ENCODE results near the gene FAM162A.

The FAM162A gene

DNA sequence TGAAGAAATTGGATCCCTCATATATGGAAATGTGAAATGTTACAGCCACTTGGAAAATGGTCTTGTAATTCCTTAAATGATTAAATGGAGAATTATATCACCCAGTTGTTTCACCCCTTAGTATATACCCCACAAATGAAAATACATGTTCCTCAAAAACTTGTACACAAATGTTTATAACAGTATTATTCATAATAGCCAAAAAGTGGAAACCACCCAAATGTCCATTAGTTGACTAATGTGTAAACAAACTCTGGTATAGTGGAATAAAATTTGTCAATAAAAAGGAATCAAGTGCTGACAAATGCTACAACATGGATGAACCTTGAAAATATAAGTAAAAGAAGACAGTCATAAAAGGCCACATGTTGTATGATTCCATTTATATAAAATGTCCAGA lies 12.5 kb downstream of the FAM162A start:
- TF ChIP-seq POLR2AphosphoS5 (IDR thresholded peaks at IDR 0.05; ENCODE audit: low read depth, low read length) (no peak), SIN3A (IDR thresholded peaks at IDR 0.05; ENCODE audit: borderline replicate concordance, insufficient read depth, low read length) (no peak), FOXP2 (optimal IDR thresholded peaks at IDR 0.05; ENCODE audit: borderline replicate concordance, extremely low read depth, extremely low read length, insufficient read depth) (no peak), TAF1 (IDR thresholded peaks at IDR 0.05; ENCODE audit: borderline replicate concordance, insufficient read depth, low read length) (no peak)
- TF ChIP-seq, protein P1, sequence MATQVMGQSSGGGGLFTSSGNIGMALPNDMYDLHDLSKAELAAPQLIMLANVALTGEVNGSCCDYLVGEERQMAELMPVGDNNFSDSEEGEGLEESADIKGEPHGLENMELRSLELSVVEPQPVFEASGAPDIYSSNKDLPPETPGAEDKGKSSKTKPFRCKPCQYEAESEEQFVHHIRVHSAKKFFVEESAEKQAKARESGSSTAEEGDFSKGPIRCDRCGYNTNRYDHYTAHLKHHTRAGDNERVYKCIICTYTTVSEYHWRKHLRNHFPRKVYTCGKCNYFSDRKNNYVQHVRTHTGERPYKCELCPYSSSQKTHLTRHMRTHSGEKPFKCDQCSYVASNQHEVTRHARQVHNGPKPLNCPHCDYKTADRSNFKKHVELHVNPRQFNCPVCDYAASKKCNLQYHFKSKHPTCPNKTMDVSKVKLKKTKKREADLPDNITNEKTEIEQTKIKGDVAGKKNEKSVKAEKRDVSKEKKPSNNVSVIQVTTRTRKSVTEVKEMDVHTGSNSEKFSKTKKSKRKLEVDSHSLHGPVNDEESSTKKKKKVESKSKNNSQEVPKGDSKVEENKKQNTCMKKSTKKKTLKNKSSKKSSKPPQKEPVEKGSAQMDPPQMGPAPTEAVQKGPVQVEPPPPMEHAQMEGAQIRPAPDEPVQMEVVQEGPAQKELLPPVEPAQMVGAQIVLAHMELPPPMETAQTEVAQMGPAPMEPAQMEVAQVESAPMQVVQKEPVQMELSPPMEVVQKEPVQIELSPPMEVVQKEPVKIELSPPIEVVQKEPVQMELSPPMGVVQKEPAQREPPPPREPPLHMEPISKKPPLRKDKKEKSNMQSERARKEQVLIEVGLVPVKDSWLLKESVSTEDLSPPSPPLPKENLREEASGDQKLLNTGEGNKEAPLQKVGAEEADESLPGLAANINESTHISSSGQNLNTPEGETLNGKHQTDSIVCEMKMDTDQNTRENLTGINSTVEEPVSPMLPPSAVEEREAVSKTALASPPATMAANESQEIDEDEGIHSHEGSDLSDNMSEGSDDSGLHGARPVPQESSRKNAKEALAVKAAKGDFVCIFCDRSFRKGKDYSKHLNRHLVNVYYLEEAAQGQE (IDR thresholded peaks at IDR 0.05; ENCODE audit: insufficient read depth in 1 of 2, low read depth in 2 of 2, low read length in 2 of 2): no peak

DNA sequence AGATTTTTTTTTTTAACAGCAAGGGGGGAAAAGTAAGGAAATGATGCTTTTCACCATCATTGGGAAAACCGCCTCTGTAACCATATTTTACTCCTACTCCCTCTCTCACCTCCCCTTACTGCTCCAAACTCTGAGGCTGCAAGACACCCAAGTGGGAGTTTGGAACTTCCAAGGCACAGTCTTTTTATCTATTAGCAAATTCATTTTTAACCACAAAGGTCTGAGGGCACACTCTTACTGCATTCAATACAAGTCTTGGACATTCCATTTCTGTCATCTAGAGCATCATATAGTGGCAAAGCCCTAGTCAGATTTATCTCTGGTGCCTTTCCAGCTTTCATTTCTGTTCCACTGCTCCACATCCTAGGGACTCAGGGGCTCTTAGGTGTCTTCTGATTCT lies 13.2 kb downstream of the FAM162A start:
- TF ChIP-seq SIN3A (IDR thresholded peaks at IDR 0.05; ENCODE audit: borderline replicate concordance, insufficient read depth, low read length) (no peak), FOXP2 (optimal IDR thresholded peaks at IDR 0.05; ENCODE audit: borderline replicate concordance, extremely low read depth, extremely low read length, insufficient read depth) (no peak), TAF1 (IDR thresholded peaks at IDR 0.05; ENCODE audit: borderline replicate concordance, insufficient read depth, low read length) (no peak), POLR2AphosphoS5 (IDR thresholded peaks at IDR 0.05; ENCODE audit: low read depth, low read length) (no peak)
- TF ChIP-seq, protein P1 (IDR thresholded peaks at IDR 0.05; ENCODE audit: insufficient read depth in 1 of 2, low read depth in 2 of 2, low read length in 2 of 2): no peak

DNA sequence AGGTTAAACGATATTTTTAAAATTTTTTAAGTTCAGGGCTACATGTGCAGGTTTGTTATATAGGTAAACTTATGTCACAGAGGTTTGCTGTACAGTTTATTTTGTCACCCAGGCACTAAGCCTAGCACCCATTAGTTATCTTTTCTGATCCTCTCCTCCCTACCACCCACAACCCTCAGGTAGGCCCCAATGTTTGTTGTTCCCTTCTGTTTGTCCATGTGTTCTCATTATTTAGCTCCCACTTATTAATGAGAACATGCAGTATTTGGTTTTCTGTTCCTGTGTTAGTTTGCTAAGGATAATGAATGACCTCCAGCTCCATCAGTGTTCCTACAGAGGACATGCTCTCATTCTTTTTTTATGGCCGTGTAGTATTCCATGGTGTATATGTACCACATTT lies 14.9 kb downstream of the FAM162A start:
- TF ChIP-seq, protein P1 (IDR thresholded peaks at IDR 0.05; ENCODE audit: insufficient read depth in 1 of 2, low read depth in 2 of 2, low read length in 2 of 2): no peak
- TF ChIP-seq SIN3A (IDR thresholded peaks at IDR 0.05; ENCODE audit: borderline replicate concordance, insufficient read depth, low read length) (no peak), TAF1 (IDR thresholded peaks at IDR 0.05; ENCODE audit: borderline replicate concordance, insufficient read depth, low read length) (no peak), FOXP2 (optimal IDR thresholded peaks at IDR 0.05; ENCODE audit: borderline replicate concordance, extremely low read depth, extremely low read length, insufficient read depth) (no peak), POLR2AphosphoS5 (IDR thresholded peaks at IDR 0.05; ENCODE audit: low read depth, low read length) (no peak)

DNA sequence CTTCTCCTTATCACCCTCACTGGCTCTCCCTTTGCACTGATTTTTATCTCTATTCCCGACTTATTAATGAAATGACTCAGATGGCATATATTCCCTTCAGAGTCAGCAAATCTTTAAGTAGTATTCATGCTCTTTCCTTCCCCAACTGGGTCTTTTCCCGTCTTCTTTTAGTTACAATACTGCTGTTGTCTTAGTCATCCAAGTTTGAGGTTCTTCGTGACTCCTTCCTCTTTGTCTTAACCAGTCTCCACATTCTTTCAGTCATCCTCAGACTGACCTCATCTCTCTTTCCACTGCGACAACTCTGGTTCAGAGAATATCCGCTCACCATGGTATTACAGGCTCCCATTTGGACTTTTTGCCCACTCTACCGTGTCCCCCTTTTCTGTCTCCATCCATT lies 19.5 kb downstream of the FAM162A start:
- TF ChIP-seq TAF1 (IDR thresholded peaks at IDR 0.05; ENCODE audit: borderline replicate concordance, insufficient read depth, low read length) (no peak), SIN3A (IDR thresholded peaks at IDR 0.05; ENCODE audit: borderline replicate concordance, insufficient read depth, low read length) (no peak), POLR2AphosphoS5 (IDR thresholded peaks at IDR 0.05; ENCODE audit: low read depth, low read length) (no peak)
- TF ChIP-seq, protein P1 (IDR thresholded peaks at IDR 0.05; ENCODE audit: insufficient read depth in 1 of 2, low read depth in 2 of 2, low read length in 2 of 2): no peak

DNA sequence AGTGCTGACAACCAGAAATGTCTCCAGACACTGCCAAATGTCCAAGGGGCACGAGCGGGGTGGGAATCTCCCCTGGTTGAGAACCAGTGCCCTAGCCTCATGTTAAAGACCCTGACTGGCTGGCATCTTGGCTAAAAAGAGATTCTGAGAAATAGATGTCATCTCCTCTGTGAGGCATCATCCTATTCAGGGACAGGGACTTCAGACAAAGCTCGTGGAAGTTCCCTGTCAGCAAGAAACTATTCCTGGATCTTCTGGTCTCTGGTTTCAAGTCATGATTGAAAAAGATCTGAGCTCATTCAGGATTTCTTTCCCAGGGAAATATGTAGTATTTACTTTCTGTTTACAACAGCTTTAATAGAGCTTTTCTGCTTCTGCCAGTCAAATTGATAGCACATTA lies 21.0 kb downstream of the FAM162A start:
- TF ChIP-seq POLR2AphosphoS5 (IDR thresholded peaks at IDR 0.05; ENCODE audit: low read depth, low read length) (no peak), TAF1 (IDR thresholded peaks at IDR 0.05; ENCODE audit: borderline replicate concordance, insufficient read depth, low read length) (no peak)
- TF ChIP-seq, protein P1 (IDR thresholded peaks at IDR 0.05; ENCODE audit: insufficient read depth in 1 of 2, low read depth in 2 of 2, low read length in 2 of 2): no peak
